Retinal pigment epithelial cell (primary cell): ENCODE data around the gene GIN1.
"Not testable (repeated sequence)": the region's sequence is repeated elsewhere in the genome, so short reads cannot be mapped to it uniquely, and the experiment has no call there.

Experiments
- DNase-seq: peaks from one replicate; pipeline ENCODE4 v3.0.0-alpha.2; 2010; ENCODE audit warnings: low read depth
- H3K4me3 ChIP-seq: 2 replicates; pipeline ENCODE4 v1.5.1; 2011; ENCODE audit warnings: mild to moderate bottlenecking, low read length, control low read depth, moderate library complexity
- TF ChIP-seq, protein P1 (sequence below): conservative IDR thresholded peaks from 2 replicates; pipeline ENCODE4 v1.5.1; 2011; ENCODE audit warnings: low read depth, low read length, control low read depth, inconsistent platforms

GIN1 gene

DNA sequence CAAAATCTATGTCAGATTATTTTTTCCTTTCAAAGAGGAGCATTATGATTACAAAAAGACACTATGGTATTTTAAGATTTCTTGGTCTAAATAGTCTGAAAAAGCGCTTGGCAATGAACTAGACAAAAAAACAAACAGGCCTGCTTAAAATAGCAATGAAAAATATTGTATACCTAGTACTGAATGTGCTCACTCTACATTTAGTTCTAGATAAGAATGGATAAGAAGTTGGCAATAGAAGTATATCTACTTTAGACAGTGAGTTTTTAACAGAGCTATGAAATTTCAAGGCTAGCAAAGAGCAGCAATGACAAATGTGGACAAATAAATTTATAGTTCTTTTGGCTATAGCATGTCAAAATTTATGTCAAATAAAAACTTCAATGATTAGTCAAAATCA lies 26.2 kb downstream of the GIN1 start:
- TF ChIP-seq, protein P1, sequence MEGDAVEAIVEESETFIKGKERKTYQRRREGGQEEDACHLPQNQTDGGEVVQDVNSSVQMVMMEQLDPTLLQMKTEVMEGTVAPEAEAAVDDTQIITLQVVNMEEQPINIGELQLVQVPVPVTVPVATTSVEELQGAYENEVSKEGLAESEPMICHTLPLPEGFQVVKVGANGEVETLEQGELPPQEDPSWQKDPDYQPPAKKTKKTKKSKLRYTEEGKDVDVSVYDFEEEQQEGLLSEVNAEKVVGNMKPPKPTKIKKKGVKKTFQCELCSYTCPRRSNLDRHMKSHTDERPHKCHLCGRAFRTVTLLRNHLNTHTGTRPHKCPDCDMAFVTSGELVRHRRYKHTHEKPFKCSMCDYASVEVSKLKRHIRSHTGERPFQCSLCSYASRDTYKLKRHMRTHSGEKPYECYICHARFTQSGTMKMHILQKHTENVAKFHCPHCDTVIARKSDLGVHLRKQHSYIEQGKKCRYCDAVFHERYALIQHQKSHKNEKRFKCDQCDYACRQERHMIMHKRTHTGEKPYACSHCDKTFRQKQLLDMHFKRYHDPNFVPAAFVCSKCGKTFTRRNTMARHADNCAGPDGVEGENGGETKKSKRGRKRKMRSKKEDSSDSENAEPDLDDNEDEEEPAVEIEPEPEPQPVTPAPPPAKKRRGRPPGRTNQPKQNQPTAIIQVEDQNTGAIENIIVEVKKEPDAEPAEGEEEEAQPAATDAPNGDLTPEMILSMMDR = no peak
- no peak for DNase-seq
- H3K4me3 ChIP-seq = no peak overlapping the region

DNA sequence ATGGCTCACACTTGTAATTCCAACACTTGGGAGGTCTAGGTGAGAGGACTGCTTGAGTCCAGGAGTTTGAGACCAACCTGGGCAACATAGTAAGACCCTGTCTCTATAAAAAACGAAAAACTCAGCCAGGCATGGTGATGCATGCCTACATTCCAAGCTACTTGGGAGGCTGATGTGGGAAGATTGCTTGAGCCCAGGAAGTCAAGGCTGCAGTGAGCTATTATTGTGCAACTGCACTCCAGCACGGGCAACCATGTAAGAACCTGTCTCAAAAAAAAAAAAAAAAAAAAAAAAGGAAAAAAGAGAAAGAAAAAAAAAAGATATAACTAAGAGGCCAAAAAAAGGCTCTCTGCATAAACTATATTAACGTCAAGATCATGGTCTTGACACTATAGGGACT lies 27.3 kb downstream of the GIN1 start:
- no peak overlapping the region for H3K4me3 ChIP-seq
- TF ChIP-seq, protein P1 = no peak
- no peak for DNase-seq

DNA sequence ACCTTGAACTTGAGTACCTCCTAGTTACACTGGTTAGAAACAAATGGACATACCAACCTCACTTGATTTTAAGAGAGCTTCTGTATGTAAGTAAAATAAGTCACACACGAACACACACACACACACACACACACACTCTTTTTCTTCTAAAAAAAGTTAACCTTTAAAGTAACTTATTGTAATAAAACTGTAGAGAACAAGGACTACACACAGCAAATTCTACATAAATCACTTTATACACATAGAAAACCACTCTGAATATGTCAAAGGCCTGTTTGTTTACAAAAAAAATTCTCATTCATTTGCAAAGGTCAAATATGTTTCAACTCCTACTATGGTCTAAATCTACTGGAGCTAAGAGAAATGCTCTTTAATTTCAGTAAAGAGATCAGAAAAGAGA lies 29.1 kb downstream of the GIN1 start:
- TF ChIP-seq, protein P1 = no peak
- no peak for DNase-seq
- H3K4me3 ChIP-seq = no peak overlapping the region

DNA sequence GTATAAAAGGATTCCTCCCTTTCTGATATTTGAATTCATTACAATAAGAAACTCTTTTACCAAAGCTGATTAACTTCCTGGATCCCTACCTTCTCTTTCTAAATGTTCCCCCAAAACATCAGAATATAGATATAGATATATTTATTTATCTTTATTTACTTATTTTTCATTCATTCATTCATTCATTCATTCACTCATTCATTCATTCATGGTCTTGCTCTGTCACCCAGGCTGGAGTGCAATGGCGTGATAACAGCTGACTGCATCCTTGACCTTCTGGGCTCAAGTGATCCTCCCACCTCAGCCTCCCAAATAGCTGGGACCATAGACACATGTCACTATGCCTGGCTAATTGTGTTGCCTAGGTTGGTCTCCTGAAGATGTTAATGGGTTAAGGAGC lies 30.7 kb downstream of the GIN1 start:
- TF ChIP-seq, protein P1 = no peak
- no peak for DNase-seq
- H3K4me3 ChIP-seq = no peak overlapping the region

DNA sequence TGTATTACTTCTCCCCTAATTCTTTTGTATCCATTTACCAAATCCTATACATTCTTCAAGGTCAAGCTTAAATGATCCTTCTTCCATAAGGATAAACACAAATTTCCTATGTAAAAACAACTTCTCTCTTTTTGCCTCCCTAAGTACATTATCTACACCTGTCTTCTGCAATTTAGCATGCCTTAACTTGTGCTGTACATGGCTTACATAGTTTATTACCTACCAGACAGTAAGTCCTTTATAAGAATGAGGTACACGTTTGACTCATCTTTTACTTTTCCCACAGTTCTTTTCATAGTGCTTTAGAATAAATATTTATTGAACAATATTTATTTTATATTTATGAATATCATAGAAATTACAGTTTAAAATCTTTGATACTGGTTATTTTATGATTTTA lies 33.4 kb downstream of the GIN1 start:
- no peak for DNase-seq
- H3K4me3 ChIP-seq = no peak overlapping the region
- TF ChIP-seq, protein P1 = no peak

DNA sequence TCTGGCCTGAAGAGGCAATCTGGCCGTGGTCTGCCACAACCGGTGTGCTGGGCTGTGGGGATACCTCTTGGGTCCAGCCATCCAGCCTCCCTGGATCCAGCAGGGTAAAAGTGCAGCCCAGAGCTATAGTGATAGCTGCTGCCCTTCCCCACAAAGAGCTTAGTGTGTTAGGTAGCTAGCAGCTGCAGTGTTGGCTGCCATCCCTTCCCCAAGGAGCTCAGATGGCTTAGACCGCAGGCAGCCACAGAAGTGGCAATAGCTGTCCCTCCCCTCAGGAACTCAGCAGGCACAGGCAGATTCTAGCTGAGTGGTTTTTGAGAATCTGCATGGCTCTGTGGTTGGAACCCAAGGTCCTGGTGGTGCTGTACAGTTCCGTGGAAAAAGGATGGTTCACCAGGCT lies 40.1 kb downstream of the GIN1 start:
- TF ChIP-seq, protein P1 = no peak
- no peak for DNase-seq
- no peak overlapping the region for H3K4me3 ChIP-seq

DNA sequence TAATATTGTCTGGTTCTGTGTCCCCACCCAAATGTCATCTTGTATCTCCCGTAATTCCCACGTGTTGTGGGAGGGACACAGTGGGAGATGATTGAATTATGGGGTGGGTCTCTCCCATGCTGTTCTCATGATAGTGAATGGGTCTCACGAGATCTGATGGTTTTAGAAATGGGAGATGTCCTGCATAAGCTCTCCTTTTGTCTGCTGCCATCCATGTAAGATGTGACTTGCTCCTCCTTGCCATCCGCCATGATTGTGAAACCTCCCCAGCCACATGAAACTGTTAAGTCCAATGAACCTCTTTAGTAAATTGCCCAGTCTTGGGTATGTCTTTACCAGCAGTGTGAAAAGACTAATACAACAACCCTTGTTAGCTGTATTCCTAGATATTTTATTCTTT lies 44.5 kb downstream of the GIN1 start:
- TF ChIP-seq, protein P1 = no peak
- no peak overlapping the region for H3K4me3 ChIP-seq
- DNase-seq = no peak

DNA sequence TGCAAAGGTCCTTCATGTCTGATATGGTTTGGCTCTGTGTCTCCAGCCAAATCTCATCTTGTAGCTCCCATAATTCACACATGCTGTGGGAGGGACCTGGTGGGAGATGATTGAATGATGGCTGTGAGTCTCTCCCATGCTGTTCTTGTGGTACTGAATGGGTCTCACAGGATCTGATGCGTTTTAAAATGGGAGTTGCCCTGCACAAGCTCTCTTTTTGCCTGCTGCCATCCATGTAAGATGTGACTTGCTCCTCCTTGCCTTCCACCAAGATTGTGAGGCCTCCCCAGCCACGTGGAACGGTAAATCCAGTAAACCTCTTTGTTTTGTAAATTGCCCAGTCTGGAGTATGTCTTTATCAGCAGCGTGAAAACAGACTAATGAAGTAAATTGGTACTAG lies 46.4 kb downstream of the GIN1 start:
- DNase-seq = not testable (repeated sequence)

More for the DNA sequence above, 46.4 kb downstream of the GIN1 start:
- not testable (repeated sequence) for H3K4me3 ChIP-seq
